Fibroblast of lung (primary cell): ENCODE data around the gene MBD1. TPM values are rescaled to one million over a fixed set of nuclear protein-coding genes. Genes with fewer than 3 reads are reported as not detected.

Experiments
- DNase-seq, 2 donors: peaks; one replicate each; pipeline versions ENCODE4 v3.0.0 to v3.0.0-alpha.2; 2010; ENCODE audit warnings: low read depth in 2 of 2
- H2AFZ ChIP-seq: 2 replicates; pipeline ENCODE4 v1.5.1; 2012; ENCODE audit warnings: low read length, control low read depth, inconsistent platforms
- H3K27ac ChIP-seq: 2 replicates; pipeline ENCODE4 v1.5.1; 2011; ENCODE audit warnings: low read length, control low read depth; ENCODE audit not compliant: insufficient read depth
- H3K27me3 ChIP-seq: 2 replicates; pipeline ENCODE4 v1.5.1; 2011; ENCODE audit warnings: mild to moderate bottlenecking, low read length; ENCODE audit not compliant: control insufficient read depth, insufficient read depth
- H3K36me3 ChIP-seq: 2 replicates; pipeline ENCODE4 v1.5.1; 2011; ENCODE audit warnings: low read length; ENCODE audit not compliant: control insufficient read depth, insufficient read depth
- H3K4me1 ChIP-seq: 2 replicates; pipeline ENCODE4 v1.5.1; 2011; ENCODE audit warnings: low read length; ENCODE audit not compliant: control insufficient read depth, insufficient read depth; ENCODE audit errors: extremely low read depth
- H3K4me2 ChIP-seq: 2 replicates; pipeline ENCODE4 v1.5.1; 2011; ENCODE audit warnings: low read length, control low read depth; ENCODE audit not compliant: insufficient read depth; ENCODE audit errors: extremely low read depth
- H3K4me3 ChIP-seq, 4 experiments: fragments of 200-600 bp in 1 of 4; sonication (generic) in 1 of 4; replicated peaks in 1 of 4; 2 replicates each; pipeline ENCODE4 v1.5.1; 2011 to 2016; ENCODE audit warnings: low read length in 4 of 4, low read depth in 3 of 4, mild to moderate bottlenecking in 3 of 4, control low read depth in 2 of 4, inconsistent platforms in 1 of 4, mixed read lengths in 1 of 4; ENCODE audit not compliant: insufficient read depth in 1 of 4; ENCODE audit errors: control extremely low read depth in 1 of 4
- H3K79me2 ChIP-seq: 2 replicates; pipeline ENCODE4 v1.5.1; 2012; ENCODE audit warnings: mild to moderate bottlenecking, low read length, inconsistent platforms; ENCODE audit not compliant: control insufficient read depth, insufficient read depth
- H3K9ac ChIP-seq: 2 replicates; pipeline ENCODE4 v1.5.1; 2011; ENCODE audit warnings: mild to moderate bottlenecking, low read length, control low read depth; ENCODE audit not compliant: insufficient read depth
- H3K9me3 ChIP-seq: 2 replicates; pipeline ENCODE4 v1.5.1; 2012; ENCODE audit warnings: low read depth, low read length; ENCODE audit not compliant: control insufficient read depth, insufficient read depth
- H4K20me1 ChIP-seq: 2 replicates; pipeline ENCODE4 v1.5.1; 2011; ENCODE audit warnings: low read length; ENCODE audit not compliant: control insufficient read depth, insufficient read depth; ENCODE audit errors: extremely low read depth
- CTCF ChIP-seq, 2 donors: IDR thresholded peaks in 1 of 2; conservative IDR thresholded peaks in 1 of 2; 1 replicate in 1 of 2; 2 replicates in 1 of 2; pipeline ENCODE4 v1.5.1; 2011 to 2012; ENCODE audit warnings: low read length in 2 of 2, control low read depth in 1 of 2, inconsistent platforms in 1 of 2, low read depth in 1 of 2, mild to moderate bottlenecking in 1 of 2
- EZH2 ChIP-seq: IDR thresholded peaks from 2 replicates; pipeline ENCODE4 v1.5.1; 2012; ENCODE audit warnings: low read length, control low read depth, mild to moderate bottlenecking; ENCODE audit errors: missing control alignments
- polyA plus RNA-seq, 2 donors: library from polyadenylated mRNA; depleted of rRNA in 1 of 2; stranded (reverse) in 1 of 2; unstranded in 1 of 2; fragments of >200 nt; gene quantifications; 2 replicates each; pipeline ENCODE4 v1.2.1, GENCODE V29; 2011 to 2012; ENCODE audit warnings: missing spikeins in 1 of 2
- total RNA-seq: library from RNA; depleted of rRNA; stranded (reverse); fragments of >200 nt; gene quantifications from 2 replicates; pipeline ENCODE4 v1.2.1, GENCODE V29; 2014

Gene MBD1
- total and polyA plus RNA-seq, 2 donors (not counting 1 experiment from before 2014, with no cell fraction given) = 31.1 to 53.3 TPM

- Histone ChIP-seq H3K36me3 (peaks cover 39% of the 10 kb centered on the region), H2AFZ (no peak overlapping the region)
- TF ChIP-seq EZH2 (no peak), CTCF (conservative IDR thresholded peaks at IDR 0.05 in 1 of 2, IDR thresholded peaks at IDR 0.05 in 1 of 2; ENCODE audit: low read depth in 1 of 2, low read length in 2 of 2) (no peak)
These were observed 4.9 kb downstream of the MBD1 start for GRCh38 chr18:50276452-50276851.

GRCh38 chr18:50275503-50276036, 5.8 kb downstream of the MBD1 start:
- Histone ChIP-seq H3K4me1 (peaks cover 2% of the 10 kb centered on the region), H4K20me1 (no peaks in the 10 kb centered on the region), H3K36me3 (peaks cover 39% of the 10 kb centered on the region), H3K9ac (no peak overlapping the region), H2AFZ (no peak overlapping the region), H3K79me2 (peaks cover 23% of the 10 kb centered on the region), H3K9me3 (no peaks in the 10 kb centered on the region), H3K27me3 (no peaks in the 10 kb centered on the region), H3K27ac (no peak overlapping the region), H3K4me3 (no peak overlapping the region), H3K4me2 (no peak overlapping the region)
- TF ChIP-seq CTCF (conservative IDR thresholded peaks at IDR 0.05 in 1 of 2, IDR thresholded peaks at IDR 0.05 in 1 of 2; ENCODE audit: low read depth in 1 of 2, low read length in 2 of 2) (no peak), EZH2 (no peak)
- DNase-seq = no peak

More at GRCh38 chr18:50276452-50276851, 4.9 kb downstream of the MBD1 start:
- peaks cover 30% of the 10 kb centered on the region for H3K79me2 ChIP-seq
- H4K20me1 ChIP-seq = no peaks in the 10 kb centered on the region
- H3K27me3 ChIP-seq = no peaks in the 10 kb centered on the region
- no peaks in the 10 kb centered on the region for H3K9me3 ChIP-seq
- H3K4me3 ChIP-seq = no peak overlapping the region
- no peak for DNase-seq
- H3K4me2 ChIP-seq = no peak overlapping the region
- no peak overlapping the region for H3K27ac ChIP-seq
- peaks cover 2% of the 10 kb centered on the region for H3K4me1 ChIP-seq
- no peak overlapping the region for H3K9ac ChIP-seq

GRCh38 chr18:50274941-50275340, 6.4 kb downstream of the MBD1 start:
- H3K9ac ChIP-seq = no peak overlapping the region
- no peaks in the 10 kb centered on the region for H3K9me3 ChIP-seq
- H3K36me3 ChIP-seq = peaks cover 41% of the 10 kb centered on the region
- TF ChIP-seq CTCF (conservative IDR thresholded peaks at IDR 0.05 in 1 of 2, IDR thresholded peaks at IDR 0.05 in 1 of 2; ENCODE audit: low read depth in 1 of 2, low read length in 2 of 2) = no peak
- no peak for TF ChIP-seq EZH2
- H3K4me2 ChIP-seq = no peak overlapping the region
- DNase-seq = no peak
- no peak overlapping the region for H3K27ac ChIP-seq
- peaks cover 1% of the 10 kb centered on the region for H3K4me1 ChIP-seq
- H3K79me2 ChIP-seq = peaks cover 17% of the 10 kb centered on the region
- H3K27me3 ChIP-seq = no peaks in the 10 kb centered on the region
- H2AFZ ChIP-seq = no peak overlapping the region
- no peak overlapping the region for H3K4me3 ChIP-seq
- no peaks in the 10 kb centered on the region for H4K20me1 ChIP-seq
